Neural progenitor cell (in vitro differentiated cells): ENCODE results near the gene FOXO6. TPM values are rescaled to one million over a fixed set of nuclear protein-coding genes. Genes with fewer than 3 reads are reported as not detected.

ENCODE experiments used
- DNase-seq: peaks from one replicate; pipeline ENCODE4 v3.0.0-alpha.2; 2016; ENCODE audit warnings: low spot score
- H2AFZ ChIP-seq: fragments of 200-600 bp; sonication (generic); replicated peaks from 2 replicates; pipeline ENCODE4 v1.6.1; 2016; ENCODE audit warnings: antibody characterized with exemption
- H3F3A ChIP-seq: fragments of 200-600 bp; sonication (generic); 2 replicates; pipeline ENCODE4 v1.6.1; 2016; ENCODE audit warnings: antibody characterized with exemption, low read depth
- H3K27ac ChIP-seq: fragments of 200-600 bp; sonication (generic); 2 replicates; pipeline ENCODE4 v1.5.1; 2016; ENCODE audit warnings: mild to moderate bottlenecking
- H3K27me3 ChIP-seq: fragments of 200-600 bp; sonication (generic); 2 replicates; pipeline ENCODE4 v1.6.1; 2016; ENCODE audit warnings: mild to moderate bottlenecking, moderate library complexity
- H3K36me3 ChIP-seq: fragments of 200-600 bp; sonication (generic); 2 replicates; pipeline ENCODE4 v1.5.1; 2016
- H3K4me1 ChIP-seq: fragments of 200-600 bp; sonication (generic); 2 replicates; pipeline ENCODE4 v1.6.1; 2016; ENCODE audit warnings: mixed run types
- H3K4me2 ChIP-seq: fragments of 200-600 bp; sonication (generic); 2 replicates; pipeline ENCODE4 v1.6.1; 2016
- H3K4me3 ChIP-seq: fragments of 200-600 bp; sonication (generic); 2 replicates; pipeline ENCODE4 v1.5.1; 2016
- H3K79me2 ChIP-seq: fragments of 200-600 bp; sonication (generic); 2 replicates; pipeline ENCODE4 v1.6.1; 2016; ENCODE audit warnings: low read depth
- H3K9ac ChIP-seq: fragments of 200-600 bp; sonication (generic); 2 replicates; pipeline ENCODE4 v1.6.1; 2016
- H3K9me3 ChIP-seq: fragments of 200-600 bp; sonication (generic); 2 replicates; pipeline ENCODE4 v1.5.1; 2016; ENCODE audit warnings: low read depth
- H4K20me1 ChIP-seq: fragments of 200-600 bp; sonication (generic); 2 replicates; pipeline ENCODE4 v1.6.1; 2016; ENCODE audit warnings: low read depth
- H3K27ac Mint-ChIP-seq: 3 replicates; pipeline ENCODE4 v1.8.0; 2021; ENCODE audit warnings: mixed read lengths
- H3K27me3 Mint-ChIP-seq: 2 replicates; pipeline ENCODE4 v1.8.0; 2022; ENCODE audit warnings: low read depth, mild to moderate bottlenecking, inconsistent platforms, moderate library complexity, mixed read lengths; ENCODE audit not compliant: insufficient read depth
- H3K36me3 Mint-ChIP-seq: 3 replicates; pipeline ENCODE4 v1.8.0; 2021; ENCODE audit warnings: mixed read lengths
- H3K4me1 Mint-ChIP-seq: 3 replicates; pipeline ENCODE4 v1.8.0; 2021; ENCODE audit warnings: mixed read lengths
- H3K4me3 Mint-ChIP-seq: 3 replicates; pipeline ENCODE4 v1.8.0; 2021; ENCODE audit warnings: mild to moderate bottlenecking, moderate library complexity, mixed read lengths
- H3K9me3 Mint-ChIP-seq: 3 replicates; pipeline ENCODE4 v1.8.0; 2020; ENCODE audit warnings: mixed read lengths
- CTCF ChIP-seq: fragments of 200-600 bp; sonication (generic); IDR thresholded peaks from 2 replicates; pipeline ENCODE4 v1.5.1; 2017; ENCODE audit warnings: antibody characterized with exemption, mild to moderate bottlenecking
- EZH2 ChIP-seq: fragments of 200-600 bp; sonication (generic); IDR thresholded peaks from 2 replicates; pipeline ENCODE4 v1.6.1; 2017; ENCODE audit warnings: antibody characterized with exemption, mild to moderate bottlenecking, moderate library complexity
- EZH2phosphoT487 ChIP-seq: fragments of 200-600 bp; sonication (generic); IDR thresholded peaks from 2 replicates; pipeline ENCODE4 v1.6.1; 2017; ENCODE audit warnings: antibody characterized with exemption
- total RNA-seq: library from RNA; depleted of rRNA; stranded (reverse); fragments of >200 nt; gene quantifications from 2 replicates; pipeline ENCODE4 v1.2.3, GENCODE V29; 2015; ENCODE audit warnings: low replicate concordance

Gene FOXO6
- total RNA-seq, 1 donor from 2014 or later: not detected

- Histone ChIP-seq H3K9me3 (peaks cover under 1% of the 10 kb centered on the region), H2AFZ (no peak overlapping the region), H3K27me3 (no peaks in the 10 kb centered on the region), H3K4me1 (no peaks in the 10 kb centered on the region), H4K20me1 (no peaks in the 10 kb centered on the region), H3K9ac (no peak overlapping the region), H3F3A (peaks cover 7% of the 10 kb centered on the region), H3K4me2 (no peak overlapping the region), H3K36me3 (no peaks in the 10 kb centered on the region), H3K27ac (no peak overlapping the region), H3K79me2 (no peaks in the 10 kb centered on the region), H3K4me3 (no peak overlapping the region)
- Mint-ChIP-seq H3K27me3 (no peaks in the 10 kb centered on the region), H3K4me1 (peaks cover 7% of the 10 kb centered on the region), H3K4me3 (no peak overlapping the region), H3K36me3 (no peaks in the 10 kb centered on the region), H3K9me3 (peaks cover 7% of the 10 kb centered on the region), H3K27ac (peak overlapping the region; percentile 66)
- peak; percentile 1 for DNase-seq
- no peak for TF ChIP-seq CTCF
- no peak for TF ChIP-seq EZH2
- TF ChIP-seq EZH2phosphoT487: no peak
Measured at GRCh38 chr1:41343790-41344699, 17.2 kb upstream of the FOXO6 start.

DNA sequence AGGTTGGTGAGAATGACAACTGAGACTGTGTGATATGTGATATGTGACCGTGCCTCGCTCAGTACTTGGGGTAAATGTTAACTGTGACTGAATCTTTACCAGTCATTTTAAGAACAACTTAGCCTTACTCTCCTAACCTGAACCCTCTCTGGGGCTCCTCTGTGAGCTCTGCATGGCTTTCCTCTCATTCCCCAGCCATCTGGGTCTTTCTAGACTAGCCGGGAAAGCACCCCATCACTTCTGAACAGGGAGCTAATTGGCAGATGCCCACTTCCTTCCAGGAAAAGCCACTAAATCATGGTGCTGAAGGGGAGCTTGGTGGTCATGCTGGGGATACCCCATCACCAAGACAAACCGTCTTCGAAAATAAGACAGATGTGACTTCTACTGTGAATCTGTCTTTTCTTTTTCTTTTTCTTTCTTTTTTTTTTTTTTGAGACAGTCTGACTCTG, 16.5 kb upstream of the FOXO6 start:
- Histone ChIP-seq H3K79me2 (no peaks in the 10 kb centered on the region), H3K4me3 (no peak overlapping the region), H2AFZ (no peak overlapping the region), H3K9me3 (no peaks in the 10 kb centered on the region), H3K4me2 (no peak overlapping the region), H3F3A (peaks cover 7% of the 10 kb centered on the region), H3K9ac (no peak overlapping the region), H4K20me1 (no peaks in the 10 kb centered on the region), H3K27me3 (no peaks in the 10 kb centered on the region), H3K4me1 (no peaks in the 10 kb centered on the region), H3K27ac (no peak overlapping the region), H3K36me3 (no peaks in the 10 kb centered on the region)
- Mint-ChIP-seq H3K27me3 (peaks cover 4% of the 10 kb centered on the region), H3K36me3 (no peaks in the 10 kb centered on the region), H3K4me3 (no peak overlapping the region), H3K27ac (peak overlapping the region; percentile 66), H3K9me3 (peaks cover 5% of the 10 kb centered on the region), H3K4me1 (peaks cover 7% of the 10 kb centered on the region)
- DNase-seq: no peak
- TF ChIP-seq EZH2 (no peak), EZH2phosphoT487 (no peak), CTCF (no peak)

DNA sequence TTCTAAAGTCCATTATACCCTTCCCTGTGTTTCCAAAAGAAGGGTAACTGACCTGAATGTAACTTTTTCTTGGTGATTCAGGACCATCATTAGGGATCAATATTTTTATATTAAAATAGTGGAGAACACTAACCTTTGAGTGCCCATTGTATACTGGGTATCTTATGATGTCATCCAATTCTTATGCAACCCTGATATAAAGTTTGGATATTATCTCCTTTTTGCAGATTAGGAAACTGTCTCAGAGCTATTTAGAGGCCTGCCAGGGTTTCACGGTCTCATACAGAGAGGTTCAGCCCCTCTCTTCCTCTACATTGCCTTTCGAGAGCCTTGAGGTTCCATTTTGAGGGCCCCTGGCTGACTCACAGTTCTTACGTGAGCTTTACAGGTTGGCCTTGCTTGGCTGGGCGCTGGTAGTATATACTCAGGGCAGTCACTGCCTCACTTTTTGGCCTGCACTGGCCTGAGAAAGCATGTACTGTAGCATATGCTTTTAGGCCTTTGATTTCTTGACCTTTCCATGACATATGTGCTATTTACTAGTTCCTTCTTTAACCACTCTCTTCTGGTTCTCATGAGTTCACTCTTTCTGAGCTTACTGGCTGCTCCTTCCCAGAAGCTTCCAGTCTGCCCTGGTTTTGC, 15.7 kb upstream of the FOXO6 start:
- Mint-ChIP-seq H3K27me3 (peaks cover 6% of the 10 kb centered on the region), H3K27ac (no peak overlapping the region), H3K4me3 (no peak overlapping the region), H3K4me1 (peaks cover 7% of the 10 kb centered on the region), H3K9me3 (no peaks in the 10 kb centered on the region), H3K36me3 (no peaks in the 10 kb centered on the region)
- Histone ChIP-seq H3K4me3 (no peak overlapping the region), H3K4me2 (no peak overlapping the region), H3K36me3 (no peaks in the 10 kb centered on the region), H3K9me3 (no peaks in the 10 kb centered on the region), H3K27ac (no peak overlapping the region), H2AFZ (no peak overlapping the region), H4K20me1 (no peaks in the 10 kb centered on the region), H3K9ac (no peak overlapping the region), H3F3A (peaks cover 7% of the 10 kb centered on the region), H3K27me3 (no peaks in the 10 kb centered on the region), H3K79me2 (no peaks in the 10 kb centered on the region), H3K4me1 (no peaks in the 10 kb centered on the region)
- TF ChIP-seq EZH2phosphoT487: no peak
- no peak for DNase-seq
